Measurements from ENCODE around the gene ZNF331.

The ZNF331 gene

DNA sequence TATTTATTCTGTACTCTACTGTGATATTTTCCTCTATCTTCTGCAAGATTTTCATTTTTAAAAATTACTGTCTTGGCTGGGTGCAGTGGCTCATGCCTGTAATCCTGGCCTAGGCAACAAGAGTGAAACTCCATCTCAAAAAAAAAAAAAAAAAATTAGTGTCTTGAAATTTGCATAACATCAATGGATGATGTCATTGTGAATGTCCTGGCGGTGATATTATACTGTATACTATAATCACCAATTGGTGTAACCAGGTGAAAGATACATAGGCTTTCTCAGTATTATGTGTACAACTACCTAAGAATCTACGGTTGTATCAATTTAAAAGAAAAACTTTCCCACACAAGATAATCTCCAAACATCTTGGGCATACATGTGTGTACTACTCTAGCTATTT, 15.2 kb downstream of the ZNF331 start:
- no peak for DNase-seq (ENCODE audit: low read depth)
- peak overlapping the region; percentile 59 for H3K4me3 ChIP-seq (ENCODE audit: low read depth, low read length)
- no peak for TF ChIP-seq CTCF (IDR thresholded peaks at IDR 0.05; ENCODE audit: insufficient read depth, low read depth, low read length, missing control alignments)

GRCh38 chr19:53553865-53554791, 16.2 kb downstream of the ZNF331 start:
- H3K4me3 ChIP-seq (ENCODE audit: low read depth, low read length): peak overlapping the region; percentile 59
- TF ChIP-seq CTCF (IDR thresholded peaks at IDR 0.05; ENCODE audit: insufficient read depth, low read depth, low read length, missing control alignments): no peak
- DNase-seq (ENCODE audit: low read depth): peak; percentile 89

GRCh38 chr19:53554804-53555203, 16.9 kb downstream of the ZNF331 start:
- DNase-seq (ENCODE audit: low read depth): no peak
- peak overlapping the region; percentile 59 for H3K4me3 ChIP-seq (ENCODE audit: low read depth, low read length)
- TF ChIP-seq CTCF (IDR thresholded peaks at IDR 0.05; ENCODE audit: insufficient read depth, low read depth, low read length, missing control alignments): no peak

DNA sequence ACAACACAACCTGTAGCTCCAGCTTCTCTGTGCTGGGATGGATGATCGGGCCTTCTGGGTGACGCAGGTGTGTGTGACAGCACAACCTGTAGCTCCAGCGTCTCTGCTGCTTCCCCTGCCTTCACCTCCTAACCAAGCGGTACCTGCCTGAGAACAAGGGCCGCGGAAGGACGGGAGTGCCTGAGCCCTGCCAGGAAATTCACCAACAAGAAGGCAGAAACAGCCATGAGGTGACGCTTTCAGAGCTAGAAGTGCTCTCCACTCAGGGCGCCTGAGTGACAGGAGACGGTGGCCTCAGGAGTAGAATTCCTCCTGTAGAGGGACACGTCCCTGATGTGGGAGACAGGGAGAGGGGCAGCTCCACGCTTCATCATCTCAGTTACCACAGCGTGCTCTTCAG, 17.4 kb downstream of the ZNF331 start:
- no peak for TF ChIP-seq CTCF (IDR thresholded peaks at IDR 0.05; ENCODE audit: insufficient read depth, low read depth, low read length, missing control alignments)
- no peak for DNase-seq (ENCODE audit: low read depth)
- no peak overlapping the region for H3K4me3 ChIP-seq (ENCODE audit: low read depth, low read length)

GRCh38 chr19:53571339-53571738, 33.4 kb downstream of the ZNF331 start:
- no peak overlapping the region for H3K4me3 ChIP-seq (ENCODE audit: low read depth, low read length)
- no peak for DNase-seq (ENCODE audit: low read depth)
- TF ChIP-seq CTCF (IDR thresholded peaks at IDR 0.05; ENCODE audit: insufficient read depth, low read depth, low read length, missing control alignments): no peak

DNA sequence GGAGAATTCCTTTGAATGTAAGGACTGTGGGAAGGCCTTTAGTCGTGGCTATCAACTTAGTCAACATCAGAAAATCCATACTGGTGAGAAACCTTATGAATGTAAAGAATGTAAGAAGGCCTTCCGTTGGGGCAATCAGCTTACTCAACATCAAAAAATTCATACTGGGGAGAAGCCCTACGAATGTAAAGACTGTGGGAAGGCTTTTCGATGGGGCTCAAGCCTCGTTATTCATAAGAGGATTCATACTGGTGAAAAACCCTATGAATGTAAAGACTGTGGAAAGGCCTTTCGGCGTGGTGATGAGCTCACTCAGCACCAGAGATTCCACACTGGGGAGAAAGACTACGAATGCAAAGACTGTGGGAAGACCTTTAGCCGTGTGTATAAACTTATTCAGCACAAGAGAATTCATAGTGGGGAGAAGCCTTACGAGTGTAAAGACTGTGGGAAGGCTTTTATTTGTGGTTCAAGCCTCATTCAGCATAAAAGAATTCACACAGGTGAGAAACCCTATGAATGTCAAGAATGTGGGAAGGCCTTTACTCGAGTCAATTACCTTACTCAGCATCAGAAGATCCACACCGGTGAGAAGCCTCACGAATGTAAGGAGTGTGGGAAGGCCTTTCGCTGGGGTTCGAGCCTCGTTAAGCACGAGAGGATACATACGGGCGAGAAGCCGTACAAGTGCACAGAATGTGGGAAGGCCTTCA, 39.2 kb downstream of the ZNF331 start:
- DNase-seq (ENCODE audit: low read depth): no peak
- TF ChIP-seq CTCF (IDR thresholded peaks at IDR 0.05; ENCODE audit: insufficient read depth, low read depth, low read length, missing control alignments): no peak
- no peak overlapping the region for H3K4me3 ChIP-seq (ENCODE audit: low read depth, low read length)
